Testis (tissue), 2 donors: Measurements from ENCODE around the gene ITPK1.

Experiments
- POLR2A ChIP-seq: fragments of 450-650 bp; IDR thresholded peaks from one replicate; pipeline ENCODE4 v1.6.1; 2017; ENCODE audit warnings: antibody characterized with exemption, mild to moderate bottlenecking, moderate library complexity
- TF ChIP-seq, protein P1 (sequence below), 3 experiments: fragments of 450-650 bp in 2 of 3; fragments of 200-600 bp in 1 of 3; sonication (generic) in 1 of 3; IDR thresholded peaks; one replicate each; pipeline ENCODE4 v1.5.1; 2016 to 2019; ENCODE audit warnings: antibody characterized with exemption in 3 of 3, mild to moderate bottlenecking in 2 of 3, moderate library complexity in 1 of 3

DNA sequence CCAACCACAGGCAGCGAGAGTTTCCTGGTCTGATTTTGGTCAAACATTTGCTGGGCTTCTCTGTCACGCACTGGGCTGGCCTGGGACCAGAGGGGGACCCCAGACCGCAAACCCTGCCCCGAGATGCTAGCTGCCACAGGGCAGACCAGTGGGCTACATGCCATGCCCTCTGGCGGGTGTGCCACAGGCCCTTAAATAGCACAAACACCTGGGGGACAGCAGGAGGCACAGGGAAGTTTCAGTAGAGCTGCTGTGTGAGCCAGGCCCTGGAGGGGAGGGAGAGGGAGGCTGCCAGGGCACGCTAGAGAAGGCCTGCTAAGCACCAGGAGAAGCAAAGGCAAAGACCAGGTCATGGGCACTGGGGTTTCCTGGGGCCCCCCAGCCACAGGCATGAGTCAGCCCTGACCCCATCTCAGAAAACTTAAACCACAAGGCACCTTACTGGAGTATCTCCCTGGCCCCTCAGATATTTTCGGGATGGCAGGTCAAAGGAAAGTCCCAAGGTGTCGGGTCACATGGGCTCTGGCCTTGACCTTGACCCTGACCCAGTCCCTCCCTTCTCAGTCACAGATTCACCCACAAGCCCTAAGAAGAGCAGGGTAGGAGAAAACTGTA, 29.2 kb downstream of the ITPK1 start:
- TF ChIP-seq, protein P1, sequence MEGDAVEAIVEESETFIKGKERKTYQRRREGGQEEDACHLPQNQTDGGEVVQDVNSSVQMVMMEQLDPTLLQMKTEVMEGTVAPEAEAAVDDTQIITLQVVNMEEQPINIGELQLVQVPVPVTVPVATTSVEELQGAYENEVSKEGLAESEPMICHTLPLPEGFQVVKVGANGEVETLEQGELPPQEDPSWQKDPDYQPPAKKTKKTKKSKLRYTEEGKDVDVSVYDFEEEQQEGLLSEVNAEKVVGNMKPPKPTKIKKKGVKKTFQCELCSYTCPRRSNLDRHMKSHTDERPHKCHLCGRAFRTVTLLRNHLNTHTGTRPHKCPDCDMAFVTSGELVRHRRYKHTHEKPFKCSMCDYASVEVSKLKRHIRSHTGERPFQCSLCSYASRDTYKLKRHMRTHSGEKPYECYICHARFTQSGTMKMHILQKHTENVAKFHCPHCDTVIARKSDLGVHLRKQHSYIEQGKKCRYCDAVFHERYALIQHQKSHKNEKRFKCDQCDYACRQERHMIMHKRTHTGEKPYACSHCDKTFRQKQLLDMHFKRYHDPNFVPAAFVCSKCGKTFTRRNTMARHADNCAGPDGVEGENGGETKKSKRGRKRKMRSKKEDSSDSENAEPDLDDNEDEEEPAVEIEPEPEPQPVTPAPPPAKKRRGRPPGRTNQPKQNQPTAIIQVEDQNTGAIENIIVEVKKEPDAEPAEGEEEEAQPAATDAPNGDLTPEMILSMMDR (IDR thresholded peaks at IDR 0.05): no peak
- no peak for TF ChIP-seq POLR2A
